T-cell (primary cell): Measurements from ENCODE around the gene OMG. TPM values are rescaled to one million over a fixed set of nuclear protein-coding genes. Genes with fewer than 3 reads are reported as not detected.
"Not testable (repeated sequence)": the region's sequence is repeated elsewhere in the genome, so short reads cannot be mapped to it uniquely, and the experiment has no call there.

ENCODE experiments used
- ATAC-seq, 4 experiments: fragments of 200-7000 bp in 3 of 4; fragments of 150-1000 bp in 1 of 4; cut with Tn5 transposase; replicated peaks in 1 of 4; 1 replicate in 3 of 4; 2 replicates in 1 of 4; pipeline ENCODE4 v1.10.0; 2021; ENCODE audit warnings: moderate library complexity in 3 of 4, mild to moderate bottlenecking in 2 of 4, moderate number of reproducible peaks in 1 of 4
- CTCF ChIA-PET, 2 donors: fragments of 300-600 bp; sonication (Branson Sonifier 250); formaldehyde crosslinking; loops; one replicate each; lab custom pipeline; 2022; ENCODE audit warnings: antibody characterized with exemption in 2 of 2; lab: Charles Lee
- POLR2A ChIA-PET, 2 donors: fragments of 300-600 bp; sonication (Branson Sonifier 250); formaldehyde crosslinking; loops; one replicate each; lab custom pipeline; 2022; ENCODE audit warnings: antibody characterized with exemption in 2 of 2; lab: Charles Lee
- DNase-seq, 35 experiments: peaks; one replicate each; pipeline versions ENCODE4 v3.0.0 to v3.0.0-alpha.2; 2013 to 2023
- H3K27ac ChIP-seq: one replicate; pipeline ENCODE4 v1.5.1; 2013; ENCODE audit warnings: low read length
- H3K27me3 ChIP-seq, 2 experiments: replicated peaks in 1 of 2; 1 replicate in 1 of 2; 2 replicates in 1 of 2; pipeline versions ENCODE4 v1.6.1 to v1.7.0; 2013; ENCODE audit warnings: low read length in 1 of 2, mixed read lengths in 1 of 2; ENCODE audit not compliant: control insufficient read depth in 2 of 2, insufficient read depth in 2 of 2; ENCODE audit errors: extremely low read depth in 1 of 2
- H3K36me3 ChIP-seq, 2 donors: 1 replicate in 1 of 2; 2 replicates in 1 of 2; pipeline versions ENCODE4 v1.6.1 to v1.7.0; 2013; ENCODE audit warnings: low read length in 1 of 2; ENCODE audit not compliant: control insufficient read depth in 2 of 2, insufficient read depth in 1 of 2; ENCODE audit errors: extremely low read depth in 1 of 2
- H3K4me1 ChIP-seq, 2 experiments: 1 replicate in 1 of 2; 2 replicates in 1 of 2; pipeline versions ENCODE4 v1.6.1 to v1.7.0; 2013; ENCODE audit warnings: low read length in 2 of 2, mixed read lengths in 1 of 2; ENCODE audit not compliant: insufficient read depth in 2 of 2, control insufficient read depth in 1 of 2; ENCODE audit errors: extremely low read depth in 1 of 2
- H3K4me3 ChIP-seq, 2 donors: 1 replicate in 1 of 2; 2 replicates in 1 of 2; pipeline versions ENCODE4 v1.5.1 to v1.7.0; 2013; ENCODE audit warnings: mild to moderate bottlenecking in 2 of 2, low read length in 1 of 2, moderate library complexity in 1 of 2; ENCODE audit not compliant: control insufficient read depth in 1 of 2; ENCODE audit errors: extremely low read depth in 1 of 2
- H3K9me3 ChIP-seq: 2 replicates; pipeline ENCODE4 v1.7.0; 2013
- H3K27ac Mint-ChIP-seq, 2 donors: one replicate each; pipeline ENCODE4 v1.8.0; 2020 to 2021; ENCODE audit warnings: mild to moderate bottlenecking in 2 of 2, mixed read lengths in 2 of 2
- H3K27me3 Mint-ChIP-seq, 2 donors: one replicate each; pipeline ENCODE4 v1.8.0; 2021 to 2022; ENCODE audit warnings: mixed read lengths in 2 of 2
- H3K36me3 Mint-ChIP-seq: one replicate; pipeline ENCODE4 v1.8.0; 2021; ENCODE audit warnings: mixed read lengths
- H3K4me1 Mint-ChIP-seq, 3 donors: one replicate each; pipeline ENCODE4 v1.8.0; 2020 to 2022; ENCODE audit warnings: mixed read lengths in 3 of 3, mild to moderate bottlenecking in 1 of 3
- H3K4me3 Mint-ChIP-seq, 3 donors: one replicate each; pipeline ENCODE4 v1.8.0; 2020 to 2022; ENCODE audit warnings: mild to moderate bottlenecking in 3 of 3, mixed read lengths in 3 of 3, moderate library complexity in 3 of 3
- H3K9me3 Mint-ChIP-seq, 3 donors: one replicate each; pipeline ENCODE4 v1.8.0; 2020 to 2022; ENCODE audit warnings: mixed read lengths in 3 of 3
- WGBS: methylation state at CpG from one replicate; pipeline ENCODE4 v1.1.5; 2013; ENCODE audit warnings: missing lambda C conversion rate; ENCODE audit not compliant: insufficient coverage; 5-methylcytosine and 5-hydroxymethylcytosine counted together
- total RNA-seq, 35 experiments: library from RNA in 6 of 35; stranded (reverse) in 6 of 35; fragments of 120-200 nt in 1 of 35; gene quantifications; one replicate each; pipeline versions ENCODE4 v1.2.1 to v1.2.4 and lab custom pipeline; 2013 to 2026

The OMG gene
- total RNA-seq, 5 donors from 2014 or later (not counting 1 experiment from before 2014, with no cell fraction given) = 0.43 to 1.1 (median 0.80) TPM

- Histone ChIP-seq H3K4me1 (no peaks in the 10 kb centered on the region), H3K27me3 (no peaks in the 10 kb centered on the region), H3K4me3 (no peak overlapping the region), H3K9me3 (no peaks in the 10 kb centered on the region), H3K27ac (no peak overlapping the region), H3K36me3 (peaks cover 0 to 9% of the 10 kb centered on the region in 2 donors)
- Mint-ChIP-seq H3K4me1 (no peaks in the 10 kb centered on the region), H3K36me3 (peaks cover 34% of the 10 kb centered on the region), H3K4me3 (no peak overlapping the region), H3K27ac (no peak overlapping the region), H3K9me3 (no peaks in the 10 kb centered on the region), H3K27me3 (no peaks in the 10 kb centered on the region)
- WGBS = 100% methylated on average over 1 of the region's 2 CpGs
- ChIA-PET POLR2A (no interaction called here), CTCF (interaction anchor here in 1 of 2 donors (0.7 kb wide), 1 partner anchor 393 kb away, joined by 3 read pairs; no protein-coding TSS in a partner anchor)
- no peak for ATAC-seq
- no peak for DNase-seq
Observed at GRCh38 chr17:31269036-31269577, 27.9 kb downstream of the OMG start.

GRCh38 chr17:31266042-31266441 is 31.0 kb downstream of the OMG start:
- Histone ChIP-seq H3K4me1 (no peaks in the 10 kb centered on the region), H3K4me3 (no peak overlapping the region), H3K9me3 (no peaks in the 10 kb centered on the region), H3K27me3 (no peaks in the 10 kb centered on the region), H3K27ac (no peak overlapping the region), H3K36me3 (peaks cover 0 to 9% of the 10 kb centered on the region in 2 donors)
- Mint-ChIP-seq H3K27me3 (no peaks in the 10 kb centered on the region), H3K4me1 (no peaks in the 10 kb centered on the region), H3K27ac (no peak overlapping the region), H3K9me3 (no peaks in the 10 kb centered on the region), H3K4me3 (no peak overlapping the region), H3K36me3 (peaks cover 32% of the 10 kb centered on the region)
- ChIA-PET CTCF (interaction anchor here (0.6 to 1.4 kb wide), 5 partner anchors 12 to 227 kb away, joined by 3 to 4 read pairs (median 3); no protein-coding TSS in a partner anchor), POLR2A (no interaction called here)
- WGBS = 70% methylated on average over 2 of the region's 2 CpGs
- ATAC-seq = no peak
- DNase-seq = peak in 16 of 35 experiments; percentile 3 to 49 (median 8)

GRCh38 chr17:31262923-31263322 is 34.1 kb downstream of the OMG start:
- no CpG with 5 or more reads among the region's 1 CpG for WGBS
- H3K27ac Mint-ChIP-seq, H3K27me3 Mint-ChIP-seq, ATAC-seq, H3K4me3 ChIP-seq, H3K9me3 ChIP-seq, POLR2A ChIA-PET, H3K27me3 ChIP-seq, CTCF ChIA-PET, H3K27ac ChIP-seq, H3K4me1 ChIP-seq, H3K9me3 Mint-ChIP-seq, H3K4me1 Mint-ChIP-seq, H3K36me3 ChIP-seq, DNase-seq, H3K4me3 Mint-ChIP-seq: not testable (repeated sequence)
- peaks cover 29% of the 10 kb centered on the region for H3K36me3 Mint-ChIP-seq

- WGBS = no CpG with 5 or more reads among the region's 1 CpG
- Histone ChIP-seq H3K4me3 (no peak overlapping the region), H3K27me3 (no peaks in the 10 kb centered on the region), H3K9me3 (no peaks in the 10 kb centered on the region), H3K36me3 (peaks cover 0 to 3% of the 10 kb centered on the region in 2 donors), H3K4me1 (no peaks in the 10 kb centered on the region), H3K27ac (no peak overlapping the region)
- POLR2A ChIA-PET = interaction anchor here in 1 of 2 donors (0.6 kb wide), 1 partner anchor 50 kb away, joined by 3 read pairs; no protein-coding TSS in a partner anchor
- no peak overlapping the region for H3K27ac Mint-ChIP-seq
- CTCF ChIA-PET = interaction anchor here in 1 of 2 donors (0.7 kb wide), 1 partner anchor 29 kb away, joined by 4 read pairs; no protein-coding TSS in a partner anchor
- no peaks in the 10 kb centered on the region for H3K27me3 Mint-ChIP-seq
- no peaks in the 10 kb centered on the region for H3K9me3 Mint-ChIP-seq
- peaks cover 21% of the 10 kb centered on the region for H3K36me3 Mint-ChIP-seq
- ATAC-seq (no peak), DNase-seq (no peak)
- no peaks in the 10 kb centered on the region for H3K4me1 Mint-ChIP-seq
- no peak overlapping the region for H3K4me3 Mint-ChIP-seq
Observed at GRCh38 chr17:31261601-31262000, 35.4 kb downstream of the OMG start.

- Mint-ChIP-seq H3K4me1 (no peaks in the 10 kb centered on the region), H3K27me3 (no peaks in the 10 kb centered on the region), H3K9me3 (no peaks in the 10 kb centered on the region), H3K36me3 (peaks cover 20% of the 10 kb centered on the region), H3K27ac (no peak overlapping the region), H3K4me3 (no peak overlapping the region)
- 100% methylated on average over 2 of the region's 3 CpGs for WGBS
- no peak for DNase-seq
- ATAC-seq = no peak
- Histone ChIP-seq H3K4me3 (no peak overlapping the region), H3K4me1 (no peaks in the 10 kb centered on the region), H3K9me3 (no peaks in the 10 kb centered on the region), H3K36me3 (peaks cover 0 to 1% of the 10 kb centered on the region in 2 donors), H3K27me3 (no peaks in the 10 kb centered on the region), H3K27ac (no peak overlapping the region)
- POLR2A ChIA-PET = no interaction called here
- CTCF ChIA-PET = no interaction called here
Observed at GRCh38 chr17:31260151-31260550, 36.9 kb downstream of the OMG start.

- peaks cover 21% of the 10 kb centered on the region for H3K36me3 Mint-ChIP-seq
- WGBS = no CpG with 5 or more reads among the region's 3 CpGs
- H3K4me3 Mint-ChIP-seq = no peak overlapping the region
- DNase-seq = no peak
- ATAC-seq = no peak
- Histone ChIP-seq H3K4me3 (no peak overlapping the region), H3K9me3 (no peaks in the 10 kb centered on the region), H3K27me3 (no peaks in the 10 kb centered on the region), H3K4me1 (no peaks in the 10 kb centered on the region), H3K36me3 (no peaks in the 10 kb centered on the region), H3K27ac (no peak overlapping the region)
- no peak overlapping the region for H3K27ac Mint-ChIP-seq
- no peaks in the 10 kb centered on the region for H3K27me3 Mint-ChIP-seq
- no peaks in the 10 kb centered on the region for H3K4me1 Mint-ChIP-seq
- POLR2A ChIA-PET = no interaction called here
- CTCF ChIA-PET = no interaction called here
- no peaks in the 10 kb centered on the region for H3K9me3 Mint-ChIP-seq
Observed at GRCh38 chr17:31256936-31257335, 40.1 kb downstream of the OMG start.
